Measurements from ENCODE around the gene ANO4.

- TF ChIP-seq TCF4 (CRISPR knock-in tag; IDR thresholded peaks at IDR 0.05; ENCODE audit: borderline replicate concordance) (no peak), ZFP3 (CRISPR knock-in tag; IDR thresholded peaks at IDR 0.05) (no peak), RARB (CRISPR knock-in tag; IDR thresholded peaks at IDR 0.05) (no peak), ZNF8 (CRISPR knock-in tag; IDR thresholded peaks at IDR 0.05) (no peak), ISL1 (CRISPR knock-in tag; IDR thresholded peaks at IDR 0.05) (no peak), ZC3H10 (CRISPR knock-in tag; IDR thresholded peaks at IDR 0.05) (no peak), ZNF70 (CRISPR knock-in tag; IDR thresholded peaks at IDR 0.05) (no peak)
- TF ChIP-seq, protein P1, sequence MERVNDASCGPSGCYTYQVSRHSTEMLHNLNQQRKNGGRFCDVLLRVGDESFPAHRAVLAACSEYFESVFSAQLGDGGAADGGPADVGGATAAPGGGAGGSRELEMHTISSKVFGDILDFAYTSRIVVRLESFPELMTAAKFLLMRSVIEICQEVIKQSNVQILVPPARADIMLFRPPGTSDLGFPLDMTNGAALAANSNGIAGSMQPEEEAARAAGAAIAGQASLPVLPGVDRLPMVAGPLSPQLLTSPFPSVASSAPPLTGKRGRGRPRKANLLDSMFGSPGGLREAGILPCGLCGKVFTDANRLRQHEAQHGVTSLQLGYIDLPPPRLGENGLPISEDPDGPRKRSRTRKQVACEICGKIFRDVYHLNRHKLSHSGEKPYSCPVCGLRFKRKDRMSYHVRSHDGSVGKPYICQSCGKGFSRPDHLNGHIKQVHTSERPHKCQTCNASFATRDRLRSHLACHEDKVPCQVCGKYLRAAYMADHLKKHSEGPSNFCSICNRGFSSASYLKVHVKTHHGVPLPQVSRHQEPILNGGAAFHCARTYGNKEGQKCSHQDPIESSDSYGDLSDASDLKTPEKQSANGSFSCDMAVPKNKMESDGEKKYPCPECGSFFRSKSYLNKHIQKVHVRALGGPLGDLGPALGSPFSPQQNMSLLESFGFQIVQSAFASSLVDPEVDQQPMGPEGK (CRISPR knock-in tag; IDR thresholded peaks at IDR 0.05; ENCODE audit: borderline replicate concordance), result no peak
- TF ChIP-seq, protein P2, sequence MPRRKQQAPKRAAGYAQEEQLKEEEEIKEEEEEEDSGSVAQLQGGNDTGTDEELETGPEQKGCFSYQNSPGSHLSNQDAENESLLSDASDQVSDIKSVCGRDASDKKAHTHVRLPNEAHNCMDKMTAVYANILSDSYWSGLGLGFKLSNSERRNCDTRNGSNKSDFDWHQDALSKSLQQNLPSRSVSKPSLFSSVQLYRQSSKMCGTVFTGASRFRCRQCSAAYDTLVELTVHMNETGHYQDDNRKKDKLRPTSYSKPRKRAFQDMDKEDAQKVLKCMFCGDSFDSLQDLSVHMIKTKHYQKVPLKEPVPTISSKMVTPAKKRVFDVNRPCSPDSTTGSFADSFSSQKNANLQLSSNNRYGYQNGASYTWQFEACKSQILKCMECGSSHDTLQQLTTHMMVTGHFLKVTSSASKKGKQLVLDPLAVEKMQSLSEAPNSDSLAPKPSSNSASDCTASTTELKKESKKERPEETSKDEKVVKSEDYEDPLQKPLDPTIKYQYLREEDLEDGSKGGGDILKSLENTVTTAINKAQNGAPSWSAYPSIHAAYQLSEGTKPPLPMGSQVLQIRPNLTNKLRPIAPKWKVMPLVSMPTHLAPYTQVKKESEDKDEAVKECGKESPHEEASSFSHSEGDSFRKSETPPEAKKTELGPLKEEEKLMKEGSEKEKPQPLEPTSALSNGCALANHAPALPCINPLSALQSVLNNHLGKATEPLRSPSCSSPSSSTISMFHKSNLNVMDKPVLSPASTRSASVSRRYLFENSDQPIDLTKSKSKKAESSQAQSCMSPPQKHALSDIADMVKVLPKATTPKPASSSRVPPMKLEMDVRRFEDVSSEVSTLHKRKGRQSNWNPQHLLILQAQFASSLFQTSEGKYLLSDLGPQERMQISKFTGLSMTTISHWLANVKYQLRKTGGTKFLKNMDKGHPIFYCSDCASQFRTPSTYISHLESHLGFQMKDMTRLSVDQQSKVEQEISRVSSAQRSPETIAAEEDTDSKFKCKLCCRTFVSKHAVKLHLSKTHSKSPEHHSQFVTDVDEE (CRISPR knock-in tag; IDR thresholded peaks at IDR 0.05), result no peak
Measured at GRCh38 chr12:100827901-100828520, 33.4 kb downstream of the ANO4 start.
